Stomach (tissue), 9 donors: ENCODE results near the gene TBC1D1. TPM values are rescaled to one million over a fixed set of nuclear protein-coding genes. Genes with fewer than 3 reads are reported as not detected.

Experiments
- DNase-seq, 2 donors: peaks; one replicate each; pipeline versions ENCODE4 v3.0.0 to v3.0.0-alpha.2; 2013 to 2019
- H3K27ac ChIP-seq, 5 donors: fragments of 200-600 bp in 4 of 5; sonication (generic) in 4 of 5; one replicate each; pipeline ENCODE4 v1.5.1; 2013 to 2019; ENCODE audit warnings: mild to moderate bottlenecking in 1 of 5, moderate library complexity in 1 of 5
- H3K27me3 ChIP-seq, 3 donors: fragments of 200-600 bp; sonication (generic); one replicate each; pipeline ENCODE4 v1.5.1; 2017 to 2019; ENCODE audit warnings: mixed run types in 1 of 3
- H3K36me3 ChIP-seq, 4 donors: fragments of 200-600 bp; sonication (generic); 1 replicate in 3 of 4; 2 replicates in 1 of 4; pipeline ENCODE4 v1.5.1; 2016 to 2019
- H3K4me1 ChIP-seq, 4 donors: fragments of 200-600 bp; sonication (generic); one replicate each; pipeline ENCODE4 v1.5.1; 2016 to 2019
- H3K4me3 ChIP-seq, 4 donors: fragments of 200-600 bp; sonication (generic) in 3 of 4; one replicate each; pipeline ENCODE4 v1.5.1; 2016 to 2019; ENCODE audit warnings: mild to moderate bottlenecking in 1 of 4
- H3K9me3 ChIP-seq, 4 donors: fragments of 200-600 bp; sonication (generic); one replicate each; pipeline ENCODE4 v1.5.1; 2016 to 2019
- CTCF ChIP-seq, 7 experiments: fragments of 450-650 bp in 4 of 7; fragments of 200-600 bp in 3 of 7; sonication (generic) in 3 of 7; IDR thresholded peaks; one replicate each; pipeline ENCODE4 v1.5.1; 2016 to 2019; ENCODE audit warnings: antibody characterized with exemption in 7 of 7, control low read depth in 2 of 7, mild to moderate bottlenecking in 1 of 7
- EP300 ChIP-seq: sonication (generic); formaldehyde crosslinking; IDR thresholded peaks from one replicate; pipeline ENCODE4 v1.6.1; 2017; ENCODE audit warnings: antibody characterized with exemption
- POLR2A ChIP-seq, 4 donors: fragments of 450-650 bp; IDR thresholded peaks; one replicate each; pipeline ENCODE4 v1.6.1; 2016; ENCODE audit warnings: antibody characterized with exemption in 4 of 4, control low read depth in 2 of 4, mild to moderate bottlenecking in 1 of 4, moderate library complexity in 1 of 4
- POLR2AphosphoS5 ChIP-seq, 3 donors: sonication (generic); formaldehyde crosslinking; IDR thresholded peaks; one replicate each; pipeline ENCODE4 v1.6.1; 2016; ENCODE audit warnings: antibody characterized with exemption in 3 of 3
- WGBS, 5 donors: extraction: QIAGEN DNeasy Blood & Tissue Kit in 3 of 5; methylation state at CpG; one replicate each; pipeline versions ENCODE4 v1.1.5 to v1.1.7; 2013 to 2018; 5-methylcytosine and 5-hydroxymethylcytosine counted together
- intact Hi-C: fragments of 100-400 bp; cut with DNase I; formaldehyde crosslinking; loops from one replicate; pipeline ENCODE4 v1.15.1; 2023; ENCODE audit warnings: low total_unique reads
- polyA plus RNA-seq, 3 donors: library from polyadenylated mRNA; stranded (reverse); fragments of 200-250 nt; gene quantifications; one replicate each; pipeline ENCODE4 v1.2.3, GENCODE V29; 2013
- total RNA-seq, 5 donors: library from RNA; depleted of rRNA; stranded (reverse); fragments of >200 nt; gene quantifications; one replicate each; pipeline versions ENCODE4 v1.1.0 to v1.2.3, GENCODE V29; 2014 to 2016
- donor health status: healthy with polysubstance abuse.
- donor health status: Bipolar disorder and iron deficiency.
- donor health status: healthy.

The TBC1D1 gene
- total and polyA plus RNA-seq, 8 donors: 18.8 to 165 (median 49.5) TPM

- Histone ChIP-seq H3K27ac (peak overlapping the region in 1 of 5 donors; percentile 37), H3K9me3 (no peaks in the 10 kb centered on the region), H3K27me3 (no peaks in the 10 kb centered on the region), H3K36me3 (no peaks in the 10 kb centered on the region), H3K4me3 (no peak overlapping the region), H3K4me1 (peaks cover 8 to 61% (median 32%) of the 10 kb centered on the region in 4 donors)
- no peak for TF ChIP-seq POLR2A (IDR thresholded peaks at IDR 0.05)
- TF ChIP-seq POLR2AphosphoS5 (IDR thresholded peaks at IDR 0.05): no peak
- TF ChIP-seq CTCF (IDR thresholded peaks at IDR 0.05): no peak
- no peak for TF ChIP-seq EP300
- DNase-seq: no peak
- 78 to 89% (median 83%) methylated on average over 3 of the region's 3 CpGs for WGBS, 5 donors
- intact Hi-C loops: no loop called here
Observed at GRCh38 chr4:38003102-38003501, 112.2 kb downstream of the TBC1D1 start.

GRCh38 chr4:38003628-38004027, 112.7 kb downstream of the TBC1D1 start:
- no peaks in the 10 kb centered on the region for H3K36me3 ChIP-seq
- intact Hi-C loops: no loop called here
- no peaks in the 10 kb centered on the region for H3K9me3 ChIP-seq
- no peak for TF ChIP-seq POLR2A (IDR thresholded peaks at IDR 0.05)
- no peak for TF ChIP-seq POLR2AphosphoS5 (IDR thresholded peaks at IDR 0.05)
- TF ChIP-seq EP300: no peak
- no peak for TF ChIP-seq CTCF (IDR thresholded peaks at IDR 0.05)
- no peak for DNase-seq
- H3K27ac ChIP-seq: peak overlapping the region in 1 of 5 donors; percentile 22
- peaks cover 13 to 67% (median 33%) of the 10 kb centered on the region in 4 donors for H3K4me1 ChIP-seq
- WGBS, 5 donors: 89 to 100% (median 92%) methylated on average over 1 of the region's 1 CpG
- H3K4me3 ChIP-seq: no peak overlapping the region
- no peaks in the 10 kb centered on the region for H3K27me3 ChIP-seq

- H3K9me3 ChIP-seq: no peaks in the 10 kb centered on the region
- intact Hi-C loops: no loop called here
- H3K4me1 ChIP-seq: peaks cover 14 to 68% (median 37%) of the 10 kb centered on the region in 4 donors
- no peaks in the 10 kb centered on the region for H3K36me3 ChIP-seq
- TF ChIP-seq POLR2AphosphoS5 (IDR thresholded peaks at IDR 0.05) (no peak), CTCF (IDR thresholded peaks at IDR 0.05) (no peak), POLR2A (IDR thresholded peaks at IDR 0.05) (no peak), EP300 (no peak)
- DNase-seq: no peak
- WGBS, 5 donors: 35 to 62% (median 44%) methylated on average over 3 of the region's 3 CpGs
- peak overlapping the region in 1 of 5 donors; percentile 22 for H3K27ac ChIP-seq
- no peak overlapping the region for H3K4me3 ChIP-seq
- no peaks in the 10 kb centered on the region for H3K27me3 ChIP-seq
Observed at GRCh38 chr4:38004062-38004461, 113.2 kb downstream of the TBC1D1 start.

GRCh38 chr4:38004887-38005286, 114.0 kb downstream of the TBC1D1 start:
- WGBS, 5 donors: 60 to 71% (median 67%) methylated on average over 6 of the region's 6 CpGs
- peak overlapping the region in 1 of 5 donors; percentile 61 for H3K27ac ChIP-seq

More at GRCh38 chr4:38004887-38005286, 114.0 kb downstream of the TBC1D1 start:
- H3K36me3 ChIP-seq: no peaks in the 10 kb centered on the region
- intact Hi-C loops: no loop called here
- H3K27me3 ChIP-seq: no peaks in the 10 kb centered on the region
- H3K9me3 ChIP-seq: no peaks in the 10 kb centered on the region
- TF ChIP-seq POLR2A (IDR thresholded peaks at IDR 0.05) (no peak), POLR2AphosphoS5 (IDR thresholded peaks at IDR 0.05) (no peak), EP300 (no peak), CTCF (IDR thresholded peaks at IDR 0.05) (no peak)
- DNase-seq: no peak
- no peak overlapping the region for H3K4me3 ChIP-seq
- peaks cover 10 to 67% (median 42%) of the 10 kb centered on the region in 4 donors for H3K4me1 ChIP-seq
